ENCODE data around the gene TNFRSF1B. TPM values are rescaled to one million over a fixed set of nuclear protein-coding genes. Genes with fewer than 3 reads are reported as not detected.

The TNFRSF1B gene
- total and polyA plus RNA-seq, 3 donors from 2014 or later = 7.7 to 10.6 (median 8.0) TPM

GRCh38 chr1:12125422-12126355 is 41.1 kb upstream of the TNFRSF1B start:
- no peaks in the 10 kb centered on the region for H3K9me3 ChIP-seq
- H3K36me3 ChIP-seq (ENCODE audit: low read depth, missing control alignments) = no peaks in the 10 kb centered on the region
- 70 to 78% methylated on average over 24 of the region's 24 CpGs for WGBS, 2 donors
- no peak overlapping the region for H3K4me3 ChIP-seq
- peaks cover 9% of the 10 kb centered on the region for H3K4me1 ChIP-seq
- no peaks in the 10 kb centered on the region for H3K27me3 ChIP-seq
- TF ChIP-seq CTCF (IDR thresholded peaks at IDR 0.05) (no peak), POLR2A (IDR thresholded peaks at IDR 0.05) (no peak)
- intact Hi-C loops (cut with DNase I; ENCODE audit: low total_unique reads) = loop anchor here (5.0 kb wide), 1 partner anchor 82 kb away; no protein-coding TSS in a partner anchor
- DNase-seq = peak; percentile 40
- peak overlapping the region in 1 of 2 donors; percentile 30 for H3K27ac ChIP-seq

- Histone ChIP-seq H3K27ac (no peak overlapping the region), H3K4me1 (peaks cover 9% of the 10 kb centered on the region), H3K4me3 (no peak overlapping the region), H3K27me3 (no peaks in the 10 kb centered on the region), H3K9me3 (no peaks in the 10 kb centered on the region), H3K36me3 (ENCODE audit: low read depth, missing control alignments) (no peaks in the 10 kb centered on the region)
- 96 to 98% methylated on average over 9 of the region's 9 CpGs for WGBS, 2 donors
- intact Hi-C loops (cut with DNase I; ENCODE audit: low total_unique reads) = loop anchor here (5.0 kb wide), 1 partner anchor 81 kb away; no protein-coding TSS in a partner anchor
- TF ChIP-seq POLR2A (IDR thresholded peaks at IDR 0.05) (no peak), CTCF (IDR thresholded peaks at IDR 0.05) (no peak)
- no peak for DNase-seq
Observed at GRCh38 chr1:12126781-12127180, 40.0 kb upstream of the TNFRSF1B start.

GRCh38 chr1:12127206-12127810 is 39.5 kb upstream of the TNFRSF1B start:
- DNase-seq = no peak
- Histone ChIP-seq H3K36me3 (ENCODE audit: low read depth, missing control alignments) (no peaks in the 10 kb centered on the region), H3K27me3 (no peaks in the 10 kb centered on the region), H3K4me3 (no peak overlapping the region), H3K27ac (no peak overlapping the region), H3K9me3 (no peaks in the 10 kb centered on the region), H3K4me1 (peaks cover 9% of the 10 kb centered on the region)
- intact Hi-C loops (cut with DNase I; ENCODE audit: low total_unique reads) = loop anchor here (5.0 kb wide), 1 partner anchor 80 kb away; no protein-coding TSS in a partner anchor
- 91 to 93% methylated on average over 6 to 10 of the region's 10 CpGs for WGBS, 2 donors
- no peak for TF ChIP-seq POLR2A (IDR thresholded peaks at IDR 0.05)

- no peak for DNase-seq
- no peaks in the 10 kb centered on the region for H3K9me3 ChIP-seq
- peaks cover 9% of the 10 kb centered on the region for H3K4me1 ChIP-seq
- H3K36me3 ChIP-seq (ENCODE audit: low read depth, missing control alignments) = no peaks in the 10 kb centered on the region
- 85 to 95% methylated on average over 14 to 15 of the region's 15 CpGs for WGBS, 2 donors
- H3K4me3 ChIP-seq = no peak overlapping the region
- H3K27me3 ChIP-seq = no peaks in the 10 kb centered on the region
- no peak overlapping the region for H3K27ac ChIP-seq
- TF ChIP-seq CTCF (IDR thresholded peaks at IDR 0.05) (no peak), POLR2A (IDR thresholded peaks at IDR 0.05) (no peak)
- intact Hi-C loops (cut with DNase I; ENCODE audit: low total_unique reads) = loop anchor here (5.0 kb wide), 1 partner anchor 79 kb away; no protein-coding TSS in a partner anchor
Observed at GRCh38 chr1:12128120-12128519, 38.7 kb upstream of the TNFRSF1B start.

- Histone ChIP-seq H3K27ac (no peak overlapping the region), H3K36me3 (ENCODE audit: low read depth, missing control alignments) (no peaks in the 10 kb centered on the region), H3K4me3 (no peak overlapping the region), H3K4me1 (peaks cover 9% of the 10 kb centered on the region), H3K27me3 (no peaks in the 10 kb centered on the region), H3K9me3 (no peaks in the 10 kb centered on the region)
- DNase-seq = no peak
- 85 to 87% methylated on average over 12 of the region's 12 CpGs for WGBS, 2 donors
- intact Hi-C loops (cut with DNase I; ENCODE audit: low total_unique reads) = loop anchor here (5.0 kb wide), 1 partner anchor 78 kb away; no protein-coding TSS in a partner anchor
- TF ChIP-seq POLR2A (IDR thresholded peaks at IDR 0.05) = no peak
- no peak for TF ChIP-seq CTCF (IDR thresholded peaks at IDR 0.05)
Observed at GRCh38 chr1:12129624-12130023, 37.2 kb upstream of the TNFRSF1B start.
